ENCODE results near the gene CRABP1.

The CRABP1 gene

DNA sequence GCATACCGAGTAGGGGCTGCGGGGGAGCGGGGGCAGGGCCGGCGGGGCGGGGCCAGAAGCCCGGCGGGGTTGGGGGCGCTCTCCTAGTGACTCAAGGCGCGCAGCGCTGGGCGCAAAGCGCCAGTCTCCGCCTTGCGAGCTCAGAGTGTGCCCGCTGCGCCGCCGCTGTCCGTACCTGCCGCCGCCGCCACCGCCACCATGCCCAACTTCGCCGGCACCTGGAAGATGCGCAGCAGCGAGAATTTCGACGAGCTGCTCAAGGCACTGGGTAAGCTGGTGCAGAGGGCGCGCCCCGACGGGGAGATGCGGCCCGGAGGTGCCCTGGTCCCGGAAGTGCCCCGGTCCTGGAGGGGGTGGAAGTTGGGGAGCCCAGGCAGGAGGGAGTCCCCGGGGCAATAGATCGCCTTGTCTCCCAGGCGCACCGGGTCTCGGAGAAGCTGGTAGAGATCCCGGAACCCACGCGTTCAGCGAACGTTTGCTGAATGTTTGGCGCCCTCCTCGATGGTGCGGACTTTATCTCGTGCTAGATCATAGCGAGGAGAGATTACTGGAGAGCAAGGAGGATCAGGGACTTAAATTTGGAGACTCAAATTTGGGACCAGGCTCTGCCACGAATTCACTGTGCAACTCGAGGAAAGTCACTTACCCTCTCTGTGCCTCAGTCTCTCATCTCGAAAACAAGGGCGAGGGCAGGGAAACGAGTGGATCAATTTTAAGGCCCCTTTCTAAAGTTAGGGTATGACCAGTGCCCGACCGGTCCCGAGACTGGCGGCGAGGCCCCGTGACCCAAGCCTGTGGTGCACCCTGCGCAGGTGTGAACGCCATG lies at the start of gene CRABP1:
Gene CRABP1, plus strand, starts transcription at position 123 of the 826 bp plus-strand sequence. Its CDS starts 76 bp downstream, at position 199.
- DNase-seq, result no peak

DNA sequence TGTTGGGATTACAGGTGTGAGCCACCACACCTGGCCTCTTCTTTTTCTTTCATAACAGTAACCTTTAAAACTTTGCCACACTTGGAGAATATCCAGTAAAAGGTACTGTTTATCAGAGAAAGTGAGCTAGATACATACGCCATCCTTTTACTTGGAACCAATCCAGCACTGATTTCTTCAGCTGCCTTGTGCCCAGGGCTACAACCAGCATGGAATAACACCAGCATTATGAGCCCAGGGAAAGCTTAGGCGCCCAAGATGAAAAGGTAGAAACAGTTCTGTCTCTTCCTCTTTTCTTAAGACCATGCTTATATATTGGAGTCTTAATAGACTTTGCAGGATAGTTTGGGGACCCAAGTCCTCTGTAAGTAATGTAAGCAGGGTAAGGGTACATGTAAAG lies 49.1 kb upstream of the CRABP1 start:
- no peak for DNase-seq

DNA sequence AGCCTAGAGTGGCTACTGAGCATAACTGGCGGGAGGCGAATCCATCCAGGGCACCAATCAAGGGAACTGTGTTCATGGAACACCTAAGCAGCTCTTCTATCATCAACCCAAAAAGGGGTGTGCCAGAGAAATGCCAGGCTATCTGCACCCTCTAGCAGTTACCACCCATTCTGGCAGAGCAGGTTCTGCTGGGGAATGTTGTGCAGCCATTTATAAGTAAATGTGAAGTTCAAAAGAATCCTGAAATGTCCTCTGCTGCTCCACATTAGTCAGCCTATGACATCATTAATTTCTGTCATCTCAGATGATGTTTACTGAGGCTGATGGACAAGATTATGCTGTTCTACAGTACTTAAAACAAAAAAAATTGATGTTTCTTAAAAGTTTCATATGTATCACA lies 48.5 kb upstream of the CRABP1 start:
- DNase-seq, result no peak

DNA sequence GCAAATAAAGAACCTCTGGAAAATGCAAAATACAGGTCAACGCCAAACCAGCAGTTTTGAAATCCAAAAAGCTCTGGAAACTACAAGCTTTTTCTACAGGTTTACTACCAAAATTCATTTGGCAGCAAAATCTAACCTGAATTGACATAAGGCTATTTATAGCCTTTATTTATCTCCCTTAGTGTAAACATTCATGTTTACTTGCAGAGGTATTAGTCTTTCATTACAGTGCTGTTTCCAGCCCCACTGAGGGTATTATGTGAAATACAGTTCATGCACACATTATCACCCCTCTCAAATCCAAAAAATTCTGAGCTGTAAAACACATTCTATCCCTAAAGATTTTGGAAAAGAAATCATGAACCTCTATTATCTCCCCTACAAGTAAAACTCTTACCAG lies 47.9 kb upstream of the CRABP1 start:
- DNase-seq, result no peak

DNA sequence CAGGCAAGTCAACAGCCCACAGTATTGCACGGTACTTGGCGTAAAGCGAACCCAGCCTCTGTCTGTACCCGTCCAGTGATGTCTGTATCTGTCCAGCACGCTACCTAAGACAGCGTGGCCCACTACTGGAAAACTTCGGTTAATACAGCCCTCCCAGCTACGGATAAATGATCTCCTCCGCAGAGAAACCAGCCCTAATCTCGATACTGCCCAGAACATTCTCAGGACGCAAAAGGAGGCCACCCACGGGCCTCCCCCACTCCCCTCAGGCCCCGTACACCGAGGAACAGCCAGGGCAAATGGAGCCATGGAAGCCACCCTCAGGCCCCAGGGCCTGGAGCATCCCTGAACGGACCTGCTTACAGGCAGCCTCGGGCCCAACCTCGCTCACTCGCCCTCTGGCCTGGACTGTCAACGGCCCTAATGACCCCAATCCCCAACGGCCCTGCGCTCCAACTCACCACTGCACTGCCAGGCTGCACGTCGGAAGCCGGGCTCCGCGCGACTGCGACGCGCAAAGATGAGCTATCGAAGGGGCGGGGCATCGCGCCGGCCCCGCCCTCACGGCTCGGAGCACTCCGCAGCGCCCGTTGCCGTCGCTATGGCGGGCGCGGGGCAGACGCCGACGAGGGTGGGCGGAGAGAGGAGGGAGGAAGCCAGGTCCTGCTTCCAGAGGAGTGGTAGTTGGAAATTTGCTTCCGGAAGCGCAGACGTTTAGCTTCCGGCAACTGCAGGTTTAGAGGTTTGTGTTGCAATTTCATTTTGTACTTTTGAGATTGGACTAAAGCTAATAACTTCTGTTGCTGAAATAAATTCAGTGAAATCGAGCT lies 40.8 kb upstream of the CRABP1 start, which contains the start of gene SKIC8:
Gene SKIC8, minus strand, starts transcription at position 509 of the 830 bp plus-strand sequence. CDS start 3,923 bp downstream, outside the sequence.
- DNase-seq, result no peak

DNA sequence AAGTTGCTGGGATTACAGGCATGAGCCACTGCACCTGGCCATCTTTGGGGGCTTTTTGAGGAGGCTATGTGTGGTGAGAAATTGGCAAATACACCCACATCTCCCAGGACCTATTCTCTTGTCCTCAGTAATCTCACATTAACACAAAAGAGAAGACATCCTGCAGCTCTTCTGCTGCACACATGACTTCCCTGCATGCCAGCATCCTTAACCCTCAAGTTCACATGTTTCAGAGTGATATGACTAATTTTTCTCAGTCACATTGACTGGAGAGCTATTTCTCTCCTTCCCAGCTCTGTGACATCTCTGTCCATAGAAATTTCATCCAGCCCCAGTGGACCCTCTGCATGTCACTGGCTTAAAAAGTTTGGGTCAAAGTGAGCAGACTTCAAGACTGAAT lies 38.8 kb upstream of the CRABP1 start:
- no peak for DNase-seq

DNA sequence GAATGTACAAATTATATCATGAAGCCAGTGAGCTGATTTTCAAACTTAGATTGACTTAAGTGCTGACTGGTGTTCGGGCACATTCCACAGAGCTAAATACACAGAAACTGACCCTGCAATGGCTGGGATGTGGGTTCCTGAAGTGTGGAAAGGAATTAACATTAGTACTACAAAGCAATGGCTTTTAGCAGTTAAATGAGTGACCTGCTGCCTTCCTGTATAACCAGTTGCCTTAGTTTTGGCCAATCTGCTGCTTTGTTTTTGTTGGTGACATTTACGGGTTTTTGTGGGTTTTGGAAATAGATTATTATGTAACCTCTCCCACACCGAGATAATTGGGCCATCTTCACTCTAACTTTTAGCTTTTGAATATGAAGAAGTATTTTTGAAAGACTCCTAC lies 38.3 kb upstream of the CRABP1 start:
- DNase-seq, result no peak

DNA sequence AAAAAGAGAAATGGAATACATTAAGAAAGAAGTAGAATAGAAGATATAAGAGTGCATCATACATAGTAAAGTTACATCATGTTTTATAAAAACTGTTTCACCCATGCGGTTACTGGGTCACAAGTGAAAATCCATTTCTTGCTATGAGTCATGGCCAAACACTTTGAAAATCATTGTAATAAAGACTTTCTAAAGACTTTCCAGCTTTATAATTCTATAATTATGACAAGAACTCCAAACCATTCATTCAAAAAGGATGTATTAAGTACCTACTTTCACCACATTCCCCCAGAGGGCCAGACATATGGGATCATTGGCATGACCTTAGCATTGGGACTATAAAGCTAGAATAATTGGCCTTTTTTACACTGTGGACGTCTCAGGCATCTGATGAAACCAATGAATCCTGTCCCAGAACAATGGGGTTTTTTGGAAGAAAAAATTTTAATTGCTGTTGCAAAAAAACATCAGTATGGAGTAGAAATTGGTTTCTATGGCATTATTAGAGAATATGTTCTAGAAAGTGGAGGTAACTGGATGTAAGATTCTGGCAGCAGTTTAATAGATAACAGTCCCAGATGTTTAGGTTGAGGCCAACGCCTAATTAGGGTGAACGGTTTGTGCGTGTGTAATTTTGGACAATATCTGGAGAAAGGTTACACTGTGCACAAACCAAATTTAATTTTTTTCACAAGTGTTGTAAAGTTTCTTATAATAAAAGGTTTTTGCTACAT lies 37.4 kb upstream of the CRABP1 start:
- DNase-seq, result no peak

DNA sequence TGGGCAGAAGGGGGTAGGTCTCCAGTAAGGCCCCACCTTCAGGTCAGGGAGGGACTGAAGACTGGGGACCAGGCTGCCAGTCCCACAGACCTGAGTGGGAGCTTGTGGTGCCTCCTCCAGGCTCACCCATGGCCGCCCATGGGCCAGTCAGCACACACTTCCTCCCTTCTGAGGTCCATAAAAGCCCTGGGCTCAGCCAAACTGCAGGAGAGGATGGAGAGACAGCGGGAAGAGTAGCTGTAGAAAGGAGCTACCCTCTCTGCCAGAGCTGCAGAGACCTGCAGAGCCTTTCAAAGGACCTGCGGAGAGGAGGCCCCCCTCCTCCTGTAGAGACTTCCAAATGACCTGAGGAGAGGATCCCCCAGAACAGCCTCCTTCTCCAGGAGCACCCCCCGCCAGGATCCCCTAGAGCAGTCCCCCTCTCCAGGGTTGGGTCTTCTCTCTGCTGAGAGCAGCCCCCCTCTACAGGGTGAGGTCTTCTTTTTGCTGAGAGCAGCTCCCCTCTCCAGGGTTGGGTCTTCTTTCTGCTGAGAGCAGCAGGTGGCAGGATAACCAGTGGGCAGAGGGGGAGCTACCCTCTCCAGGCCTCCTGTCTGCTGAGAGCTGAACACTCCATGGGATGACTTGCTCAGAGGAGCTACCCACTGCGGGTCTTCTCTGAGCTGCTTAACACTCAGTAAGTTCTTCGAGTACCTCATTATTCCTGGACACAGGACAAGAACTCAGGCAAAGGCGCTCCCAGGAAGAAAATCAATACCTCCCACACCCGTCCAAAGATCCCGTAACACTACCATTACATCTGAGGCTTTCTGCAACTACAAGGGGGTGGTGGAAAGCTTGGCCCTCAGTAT lies 35.7 kb upstream of the CRABP1 start:
- no peak for DNase-seq

DNA sequence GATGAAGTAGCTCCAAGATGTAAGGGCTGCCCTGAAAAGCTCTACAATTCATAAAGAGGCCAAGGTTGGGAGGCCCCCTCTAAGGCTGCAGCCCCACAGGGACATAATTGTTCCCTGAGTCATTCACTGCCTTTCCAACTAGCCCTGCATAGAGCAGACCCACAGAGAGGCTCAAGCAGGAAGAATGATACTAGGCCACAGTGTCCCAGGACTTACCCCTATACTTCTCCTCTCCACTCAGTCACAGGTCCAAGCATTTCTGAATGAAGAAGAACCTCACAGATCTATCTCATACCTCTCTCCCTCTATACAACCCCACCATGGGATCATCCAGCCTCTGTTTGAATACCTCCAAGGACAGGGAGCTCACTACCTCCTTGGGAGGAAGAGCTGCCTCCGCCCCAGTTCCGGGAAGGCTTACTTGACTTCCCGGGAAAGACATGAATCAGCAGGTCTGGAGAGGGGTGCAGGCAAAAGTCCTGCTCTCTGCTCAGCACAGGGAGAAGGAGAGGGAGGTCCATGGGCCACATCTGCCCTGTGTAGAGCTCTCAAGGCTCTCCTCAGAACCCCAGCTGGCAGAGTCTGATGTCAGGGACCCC lies 33.9 kb upstream of the CRABP1 start:
- DNase-seq, result no peak

DNA sequence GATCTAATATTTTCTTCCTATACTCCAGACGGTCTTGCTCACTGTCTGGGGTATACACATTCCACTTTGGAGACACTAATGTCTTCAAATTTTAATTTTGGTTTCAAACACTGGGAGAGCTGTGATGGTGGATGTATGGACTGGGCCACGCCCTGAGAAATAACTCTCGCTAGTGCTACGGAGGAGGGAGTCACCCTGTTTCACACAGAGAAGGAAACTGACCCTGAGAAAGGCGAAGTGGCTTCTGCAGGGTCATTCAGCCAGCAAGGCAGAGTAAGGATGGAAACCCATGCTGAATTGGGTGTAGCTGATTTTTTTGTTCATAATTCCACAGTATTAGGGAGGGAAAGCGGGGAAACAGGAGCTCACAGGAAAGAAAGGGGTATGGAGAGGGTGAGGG lies 32.2 kb upstream of the CRABP1 start:
- DNase-seq, result no peak

DNA sequence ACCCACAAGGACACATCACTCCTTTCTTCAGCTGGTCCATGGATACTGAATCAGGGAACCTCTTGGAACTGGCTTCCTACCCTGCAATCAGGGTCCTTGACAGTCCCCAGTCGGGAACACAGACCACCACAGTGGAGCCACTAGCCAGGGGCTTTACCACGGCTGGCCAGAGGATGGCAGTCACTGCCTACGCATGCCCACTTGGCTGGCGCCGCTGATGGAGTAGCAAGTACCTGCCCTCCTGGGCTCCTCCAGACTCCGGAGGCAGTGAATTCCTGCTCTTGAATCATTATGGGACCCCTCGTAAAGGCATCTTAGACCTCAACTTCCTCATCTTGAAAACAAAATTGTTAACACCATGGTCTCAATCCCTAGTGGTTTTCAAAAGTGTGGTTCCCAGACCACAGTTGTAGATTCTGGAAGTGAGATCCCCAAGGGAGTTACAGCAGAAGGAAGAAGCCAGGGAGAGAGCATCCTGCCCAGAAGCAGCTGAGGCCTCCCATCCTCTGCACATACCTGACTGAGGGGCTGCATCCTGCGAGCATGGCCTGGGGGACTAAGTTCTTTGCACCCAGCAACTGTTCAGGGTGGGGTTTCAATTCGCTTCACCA lies 31.6 kb upstream of the CRABP1 start:
- no peak for DNase-seq

DNA sequence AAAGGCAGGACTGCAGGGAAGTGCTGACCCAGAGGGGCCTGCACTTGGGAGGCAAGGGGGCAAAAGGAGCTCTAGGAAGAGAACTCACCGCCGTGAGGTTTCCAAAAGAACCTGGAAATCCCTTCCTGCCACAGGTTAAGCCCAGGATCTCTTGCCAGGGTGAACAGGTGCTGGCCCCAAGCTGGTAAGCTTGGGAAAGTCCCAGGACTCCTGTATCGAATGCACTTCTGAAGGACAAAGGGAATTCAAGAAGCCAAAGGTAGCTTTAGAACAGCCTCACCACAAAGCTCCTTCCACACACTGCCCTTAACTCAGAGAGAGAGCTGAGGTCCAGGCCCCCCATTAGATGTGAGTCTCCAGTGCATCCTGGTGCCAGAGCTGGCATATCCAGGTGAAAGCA lies 28.9 kb upstream of the CRABP1 start:
- no peak for DNase-seq

DNA sequence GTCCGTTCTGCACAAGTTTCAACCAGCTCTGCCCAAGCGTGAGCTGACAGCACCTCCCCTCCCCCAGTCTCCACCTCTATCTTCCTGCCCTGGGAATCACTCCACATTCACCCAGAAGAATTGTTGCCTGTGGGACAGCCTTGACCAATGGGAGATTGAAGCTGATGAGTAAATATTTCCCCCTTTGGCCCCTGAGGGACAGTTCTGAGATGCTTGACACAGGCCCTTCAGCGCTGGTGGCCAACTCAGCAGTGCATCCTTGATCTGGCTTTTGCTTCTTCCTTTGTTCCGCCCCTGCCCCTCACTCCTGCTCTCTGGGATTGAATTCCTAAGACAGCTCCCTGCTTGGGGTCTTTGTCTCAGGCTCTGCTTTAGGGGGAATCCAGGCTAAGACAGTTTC lies 27.6 kb upstream of the CRABP1 start:
- no peak for DNase-seq

DNA sequence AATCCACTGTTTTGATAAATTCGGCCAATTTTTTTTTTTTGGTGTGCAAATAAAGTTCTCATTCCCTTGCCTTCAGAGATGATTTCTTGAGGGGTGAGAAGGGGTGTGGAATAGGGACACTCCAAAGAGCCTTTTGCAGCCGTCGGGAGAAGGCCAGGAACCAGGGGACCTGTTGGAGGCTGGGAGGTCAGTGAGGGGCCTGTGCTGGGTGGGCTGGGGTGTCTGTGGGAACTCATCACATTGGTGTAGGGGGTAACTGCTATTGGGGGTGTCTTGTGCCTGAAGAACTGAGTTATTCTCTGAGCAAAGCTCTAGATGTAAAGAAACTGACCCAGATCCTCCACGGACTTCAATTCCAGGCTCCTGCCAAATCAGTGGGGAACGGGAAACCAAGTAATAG lies 27.2 kb upstream of the CRABP1 start:
- no peak for DNase-seq

DNA sequence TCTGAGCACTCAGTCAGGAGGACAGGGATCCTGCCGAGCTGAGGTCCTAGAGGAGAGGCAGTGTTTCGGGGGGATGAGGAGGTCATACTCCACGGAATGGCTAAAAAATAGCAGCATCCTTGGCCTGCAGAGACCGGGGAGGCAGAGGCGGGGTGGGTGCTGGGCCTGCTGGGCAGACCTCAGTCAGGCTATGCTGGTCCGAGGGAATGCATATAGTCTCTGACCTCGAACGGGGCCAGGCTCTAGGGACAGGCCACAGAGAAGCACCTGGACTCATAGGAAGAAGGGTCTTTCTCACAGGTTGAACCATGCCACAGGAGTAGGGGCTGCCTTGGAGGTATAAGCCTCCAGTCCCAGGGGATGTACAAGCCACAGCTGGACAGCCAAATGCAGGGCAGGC lies 26.8 kb upstream of the CRABP1 start:
- no peak for DNase-seq

DNA sequence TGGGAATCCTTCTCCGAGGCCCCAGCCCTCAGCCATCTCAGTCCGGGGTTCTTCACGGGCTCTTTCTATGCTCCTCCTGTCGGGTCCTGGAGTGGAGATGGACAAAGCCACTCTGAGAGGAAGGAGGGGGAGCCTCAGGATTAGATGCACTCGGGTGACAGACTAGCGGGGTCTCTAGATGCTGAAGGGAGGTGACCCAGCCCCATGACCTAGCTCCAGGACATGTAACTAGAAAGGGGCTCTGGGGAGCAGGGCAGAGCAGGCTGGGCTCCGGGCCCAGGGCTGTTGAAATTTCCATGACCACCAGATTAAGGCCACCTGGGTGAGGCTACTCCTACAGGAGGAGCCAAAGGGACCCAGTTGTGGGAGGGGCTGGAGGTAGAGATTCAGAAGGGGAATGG lies 26.0 kb upstream of the CRABP1 start:
- no peak for DNase-seq

DNA sequence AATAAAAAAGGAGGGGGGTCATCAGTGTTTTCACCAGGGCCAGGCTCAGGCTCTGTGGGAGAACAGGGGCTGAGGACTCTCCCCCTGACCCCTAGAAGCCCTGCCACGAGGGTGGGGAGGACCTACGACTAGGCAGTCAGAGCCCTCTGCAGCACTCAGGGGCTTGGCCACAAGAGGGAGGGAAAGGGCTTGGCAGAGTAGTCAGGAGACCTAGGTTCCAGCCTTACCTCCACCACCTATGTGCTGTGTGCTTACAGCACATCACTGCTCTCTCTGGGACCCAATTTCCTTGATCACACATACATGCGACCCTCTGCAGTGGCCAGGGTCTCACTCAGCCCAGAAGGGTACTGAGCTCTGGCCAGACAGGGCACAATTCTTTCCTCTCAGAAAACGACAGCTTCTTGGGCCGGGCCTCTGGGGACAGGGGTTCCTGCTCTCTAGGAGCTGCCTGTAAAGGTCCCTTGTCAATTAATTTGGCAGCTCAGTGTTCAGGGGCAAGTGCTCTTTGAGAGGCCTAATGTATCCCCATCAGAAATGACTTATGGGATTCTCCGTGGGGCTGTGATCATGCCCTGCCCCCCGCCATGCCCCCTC lies 24.4 kb upstream of the CRABP1 start:
- DNase-seq, result no peak

DNA sequence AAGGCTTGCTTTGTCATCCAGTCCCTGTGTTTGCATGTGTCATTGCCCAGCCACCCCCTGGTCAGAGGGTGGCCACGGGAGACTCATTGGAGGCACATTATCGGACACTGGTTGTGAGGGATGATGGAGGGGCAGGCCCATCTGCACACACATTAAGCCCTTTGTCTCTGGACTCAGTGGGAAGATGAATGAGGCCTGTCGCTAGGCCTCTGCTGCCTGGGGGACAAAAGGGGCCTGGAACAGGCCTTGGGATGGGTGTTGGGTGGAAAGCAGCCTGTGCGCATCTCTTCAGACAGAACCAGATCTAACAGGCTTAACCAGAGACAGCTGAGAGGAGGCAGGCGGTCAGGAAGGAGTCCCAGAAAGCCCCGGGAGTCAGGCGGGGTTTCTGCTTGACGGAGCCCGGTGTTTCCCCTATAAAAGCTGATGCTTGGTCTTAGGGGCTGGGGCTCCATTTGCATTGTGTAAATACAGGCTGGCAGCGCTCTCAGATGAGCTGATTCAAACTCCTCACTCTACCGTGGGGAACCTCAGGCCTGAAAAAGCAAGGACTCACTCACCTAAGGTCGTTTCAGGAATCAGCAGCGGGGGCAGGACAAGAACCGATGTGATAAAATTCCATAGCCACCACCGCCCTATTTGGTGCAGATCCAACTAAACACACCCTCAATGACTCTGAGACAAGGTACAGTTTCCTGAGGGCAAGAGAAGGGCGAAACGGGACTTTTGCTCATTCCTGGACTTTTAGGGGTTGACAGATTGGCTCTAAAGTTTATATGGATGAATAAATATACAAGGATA lies 23.7 kb upstream of the CRABP1 start:
- no peak for DNase-seq

DNA sequence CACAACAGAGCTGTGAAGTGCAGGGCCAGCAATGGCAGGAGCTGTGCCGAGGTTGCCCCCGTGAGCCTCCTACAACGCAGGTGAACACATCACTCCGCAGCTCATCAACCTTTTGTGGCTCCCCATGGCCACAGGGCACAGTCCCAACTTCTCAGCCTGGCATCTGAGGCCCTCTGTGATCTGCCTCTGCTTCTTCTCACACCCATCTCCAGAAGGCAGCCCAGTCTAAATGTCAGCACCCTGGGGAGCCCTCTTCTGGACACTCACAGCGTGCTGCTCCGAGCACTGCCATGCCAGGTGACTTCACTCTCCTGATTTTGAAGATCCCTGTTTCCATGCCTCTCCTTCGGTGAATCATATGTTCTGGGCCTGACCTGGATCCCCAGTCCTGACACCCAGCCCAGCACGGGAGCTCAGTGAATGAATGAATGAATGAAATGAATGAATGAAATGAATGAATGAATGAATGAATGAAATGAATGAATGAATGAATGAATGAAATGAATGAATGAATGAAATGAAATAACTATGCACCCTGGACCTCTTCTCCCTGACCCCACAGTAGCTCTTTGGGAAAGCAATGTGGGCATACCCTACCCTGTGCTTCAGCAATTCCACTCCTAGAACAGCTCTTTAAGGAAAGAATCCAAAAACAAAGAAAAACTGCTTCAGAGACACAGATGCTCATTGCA lies 22.9 kb upstream of the CRABP1 start:
- no peak for DNase-seq
